ENCODE measurements around the gene LPP. TPM values are rescaled to one million over a fixed set of nuclear protein-coding genes. Genes with fewer than 3 reads are reported as not detected.

LPP gene
- total and polyA plus RNA-seq, 2 of the 4 experiments (the other 2 are of a cell fraction), result 16.0 to 130 TPM

DNA sequence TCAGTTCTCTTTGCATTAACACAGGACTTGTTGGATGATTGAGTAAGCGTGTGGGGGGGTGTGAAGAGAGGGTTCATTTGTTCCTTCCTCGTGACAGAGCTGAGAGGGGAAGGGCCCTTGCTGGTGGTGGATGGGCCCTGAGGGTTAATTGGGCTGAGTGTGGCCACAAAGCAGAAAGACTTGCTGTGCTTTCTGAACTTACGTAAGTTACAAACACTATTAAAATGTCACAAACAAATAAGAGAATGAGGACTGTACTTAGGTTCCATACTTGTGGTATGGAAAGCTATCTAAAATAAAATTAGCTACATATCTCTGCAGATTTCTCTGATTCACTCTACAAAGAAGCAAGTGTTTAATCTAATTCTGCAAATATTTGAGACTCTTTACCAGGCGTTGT is 231.3 kb downstream of the LPP start:
- H2AK5ac ChIP-seq (ENCODE audit: low read depth, low read length), result no peak overlapping the region
- peaks cover 51% of the 10 kb centered on the region for H4K20me1 ChIP-seq (ENCODE audit: insufficient read depth, low read length)

More for the DNA sequence above, 231.3 kb downstream of the LPP start:
- POLR2A ChIA-PET (ENCODE audit: unreplicated experiment), result no interaction called here
- H3K27me3 ChIP-seq (ENCODE audit: control insufficient read depth, insufficient read depth, low read length), result no peaks in the 10 kb centered on the region
- H2BK5ac ChIP-seq (ENCODE audit: low read depth, low read length, poor library complexity, severe bottlenecking), result no peak overlapping the region
- H3K4me3 ChIP-seq (ENCODE audit: insufficient read depth, low read depth, low read length), result no peak overlapping the region
- peak overlapping the region; percentile 56; the same call in 1 of the 2 replicates for H3K14ac ChIP-seq (replicated peaks; ENCODE audit: low read depth, low read length)
- H4K5ac ChIP-seq (ENCODE audit: low read depth, low read length), result no peak overlapping the region
- H4K8ac ChIP-seq (ENCODE audit: low read depth in 2 of 2, low read length in 2 of 2), result no peak overlapping the region
- no peak overlapping the region for H3K56ac ChIP-seq (ENCODE audit: extremely low read depth, insufficient read depth, low read length)
- no peak overlapping the region for H2BK15ac ChIP-seq (ENCODE audit: low read depth, low read length)
- H2AK9ac ChIP-seq (replicated peaks; ENCODE audit: low read depth, low read length, poor library complexity), result no peak overlapping the region
- peaks cover 29 to 76% of the 10 kb centered on the region in 2 experiments for H3K79me1 ChIP-seq (ENCODE audit: low read depth in 1 of 2, low read length in 2 of 2)
- CTCF ChIA-PET, result no interaction called here
- no peak for DNase-seq
- no peak overlapping the region for H3K27ac ChIP-seq (ENCODE audit: insufficient read depth, low read length)
- H3K4me2 ChIP-seq (ENCODE audit: low read depth, low read length), result peak overlapping the region; percentile 5; the same call in 1 of the 2 replicates
- no TSS peak for BruUV-seq (replicated peaks)
- intact Hi-C loops (cut with micrococcal nuclease) (no loop called here), dilution Hi-C loops (cut with HindIII; ENCODE audit: low sequenced_read_pairs, unreplicated experiment) (no loop called here), in situ Hi-C loops (cut with MboI; ENCODE audit: low sequenced_read_pairs) (no loop called here)
- H3K9me3 ChIP-seq (ENCODE audit: control insufficient read depth, insufficient read depth, low read length), result no peaks in the 10 kb centered on the region
- no peak overlapping the region for H3K18ac ChIP-seq (ENCODE audit: low read depth, low read length)
- no peak for TF ChIP-seq RFX5 (IDR thresholded peaks at IDR 0.05; ENCODE audit: low read depth, low read length)
- ATAC-seq (ENCODE audit: low read depth), result peak; percentile 33; the same call in 1 of the 2 replicates
- no peak overlapping the region for H2BK120ac ChIP-seq (ENCODE audit: low read depth, low read length)
- no CpG with 5 or more reads among the region's 4 CpGs for WGBS, 2 experiments (ENCODE audit: extremely low coverage in 2 of 2, insufficient read length in 1 of 2)
- H3K4ac ChIP-seq (ENCODE audit: low read depth, low read length), result peak overlapping the region; percentile 48; the same call in 1 of the 2 replicates
- H3K9ac ChIP-seq (ENCODE audit: low read depth, low read length), result no peak overlapping the region
- H3K23ac ChIP-seq (ENCODE audit: low read depth, low read length), result peak overlapping the region; percentile 74
- H4K91ac ChIP-seq (ENCODE audit: insufficient read depth, low read depth, low read length), result no peak overlapping the region
- no peak overlapping the region for H2AFZ ChIP-seq (replicated peaks; ENCODE audit: low read length, poor library complexity)
- peaks cover 13% of the 10 kb centered on the region for H3K4me1 ChIP-seq (ENCODE audit: control insufficient read depth, insufficient read depth, low read length)
- peaks cover 18% of the 10 kb centered on the region for H3K9me1 ChIP-seq (ENCODE audit: insufficient read depth, low read length)
- H2BK20ac ChIP-seq (ENCODE audit: low read depth, low read length), result no peak overlapping the region
- no peaks in the 10 kb centered on the region; the same call in 1 of the 2 replicates for H3K36me3 ChIP-seq (ENCODE audit: control insufficient read depth, insufficient read depth, low read length)
